Mesendoderm (in vitro differentiated cells): Measurements from ENCODE around the gene RNLS.
A peak's percentile ranks its signal among the peaks of the same experiment; 100 is the strongest.

ENCODE experiments used
- DNase-seq: peaks from one replicate; pipeline ENCODE4 v3.0.0; 2013
- H2AK5ac ChIP-seq: 2 replicates; pipeline ENCODE4 v1.6.1; 2013; ENCODE audit warnings: low read length, inconsistent platforms
- H2BK120ac ChIP-seq: 2 replicates; pipeline ENCODE4 v1.6.1; 2013; ENCODE audit warnings: low read depth, mild to moderate bottlenecking, low read length, moderate library complexity, mixed read lengths
- H2BK15ac ChIP-seq: replicated peaks from 2 replicates; pipeline ENCODE4 v1.6.1; 2013; ENCODE audit warnings: low read depth, mild to moderate bottlenecking, moderate library complexity
- H2BK5ac ChIP-seq: 2 replicates; pipeline ENCODE4 v1.6.1; 2013; ENCODE audit warnings: low read length, inconsistent platforms
- H3K18ac ChIP-seq: 2 replicates; pipeline ENCODE4 v1.6.1; 2013; ENCODE audit warnings: mild to moderate bottlenecking, low read length, mixed read lengths
- H3K23ac ChIP-seq: one replicate; pipeline ENCODE4 v1.6.1; 2013; ENCODE audit warnings: low read length
- H3K27ac ChIP-seq: 2 replicates; pipeline ENCODE4 v1.5.1; 2013; ENCODE audit warnings: low read depth, mild to moderate bottlenecking, inconsistent platforms, low read length, moderate library complexity
- H3K27me3 ChIP-seq: 2 replicates; pipeline ENCODE4 v1.6.1; 2013; ENCODE audit warnings: low read length, control low read depth, mild to moderate bottlenecking, inconsistent platforms; ENCODE audit not compliant: insufficient read depth, poor library complexity
- H3K36me3 ChIP-seq: 2 replicates; pipeline ENCODE4 v1.6.1; 2013; ENCODE audit warnings: low read length, inconsistent platforms; ENCODE audit not compliant: control insufficient read depth, insufficient read depth
- H3K4ac ChIP-seq: one replicate; pipeline ENCODE4 v1.6.1; 2013; ENCODE audit warnings: low read depth, mild to moderate bottlenecking, low read length, moderate library complexity
- H3K4me1 ChIP-seq: 2 replicates; pipeline ENCODE4 v1.6.1; 2013; ENCODE audit warnings: low read depth, low read length, inconsistent platforms; ENCODE audit not compliant: control insufficient read depth
- H3K4me2 ChIP-seq: 2 replicates; pipeline ENCODE4 v1.6.1; 2013; ENCODE audit warnings: low read length
- H3K4me3 ChIP-seq: 2 replicates; pipeline ENCODE4 v1.5.1; 2013; ENCODE audit warnings: mild to moderate bottlenecking, low read length
- H3K56ac ChIP-seq: one replicate; pipeline ENCODE4 v1.6.1; 2013; ENCODE audit warnings: low read length
- H3K79me1 ChIP-seq: 2 replicates; pipeline ENCODE4 v1.6.1; 2013; ENCODE audit warnings: low read length, inconsistent platforms
- H3K79me2 ChIP-seq: 2 replicates; pipeline ENCODE4 v1.6.1; 2013; ENCODE audit warnings: mild to moderate bottlenecking, low read length; ENCODE audit not compliant: control insufficient read depth, insufficient read depth
- H3K9ac ChIP-seq: 2 replicates; pipeline ENCODE4 v1.6.1; 2013; ENCODE audit warnings: low read length, inconsistent platforms
- H4K5ac ChIP-seq: one replicate; pipeline ENCODE4 v1.6.1; 2013; ENCODE audit warnings: low read length
- H4K8ac ChIP-seq: one replicate; pipeline ENCODE4 v1.6.1; 2013; ENCODE audit warnings: low read depth, mild to moderate bottlenecking, control low read depth, low read length, moderate library complexity
- WGBS: extraction: QIAGEN DNeasy Blood & Tissue Kit; methylation state at CpG from one replicate; pipeline ENCODE4 v1.1.7; 2013; ENCODE audit warnings: low lambda C conversion rate, missing lambda C conversion rate; ENCODE audit not compliant: insufficient coverage; ENCODE audit errors: extremely low coverage; 5-methylcytosine and 5-hydroxymethylcytosine counted together

Gene RNLS

GRCh38 chr10:88386821-88387773, 196.0 kb downstream of the RNLS start:
- H4K5ac ChIP-seq: no peak overlapping the region
- no peaks in the 10 kb centered on the region for H3K36me3 ChIP-seq
- H2BK15ac ChIP-seq: no peak overlapping the region
- peak; percentile 73 for DNase-seq
- H2BK120ac ChIP-seq: no peak overlapping the region
- no peaks in the 10 kb centered on the region for H3K27me3 ChIP-seq
- no peak overlapping the region for H3K56ac ChIP-seq
- H3K4me2 ChIP-seq: no peak overlapping the region
- H3K9ac ChIP-seq: no peak overlapping the region
- no peaks in the 10 kb centered on the region for H3K79me1 ChIP-seq
- no peaks in the 10 kb centered on the region for H3K79me2 ChIP-seq
- no peak overlapping the region for H3K4me3 ChIP-seq
- H3K4me1 ChIP-seq: peaks cover 2% of the 10 kb centered on the region
- peak overlapping the region; percentile 1 for H4K8ac ChIP-seq
- H3K18ac ChIP-seq: no peak overlapping the region
- no peak overlapping the region for H3K27ac ChIP-seq
- no peak overlapping the region for H3K23ac ChIP-seq
- no peak overlapping the region for H2AK5ac ChIP-seq
- H3K4ac ChIP-seq: peak overlapping the region; percentile 81
- H2BK5ac ChIP-seq: no peak overlapping the region
- WGBS: no CpG with 5 or more reads among the region's 6 CpGs

- H3K9ac ChIP-seq: no peak overlapping the region
- H3K4me3 ChIP-seq: no peak overlapping the region
- no peaks in the 10 kb centered on the region for H3K36me3 ChIP-seq
- no peak overlapping the region for H2BK15ac ChIP-seq
- H2BK5ac ChIP-seq: no peak overlapping the region
- H3K4me1 ChIP-seq: peaks cover 2% of the 10 kb centered on the region
- H3K79me2 ChIP-seq: no peaks in the 10 kb centered on the region
- H3K79me1 ChIP-seq: no peaks in the 10 kb centered on the region
- H3K27me3 ChIP-seq: no peaks in the 10 kb centered on the region
- H3K18ac ChIP-seq: no peak overlapping the region
- H3K23ac ChIP-seq: no peak overlapping the region
- DNase-seq: peak; percentile 20
- H4K5ac ChIP-seq: no peak overlapping the region
- H3K4ac ChIP-seq: no peak overlapping the region
- no CpG with 5 or more reads among the region's 3 CpGs for WGBS
- H3K56ac ChIP-seq: no peak overlapping the region
- H3K4me2 ChIP-seq: no peak overlapping the region
- H3K27ac ChIP-seq: no peak overlapping the region
- no peak overlapping the region for H2AK5ac ChIP-seq
- no peak overlapping the region for H4K8ac ChIP-seq
- H2BK120ac ChIP-seq: no peak overlapping the region
These were observed 196.8 kb downstream of the RNLS start for GRCh38 chr10:88386204-88386788.

GRCh38 chr10:88385601-88386203, 197.4 kb downstream of the RNLS start:
- peak overlapping the region; percentile 35 for H2BK120ac ChIP-seq
- H3K79me1 ChIP-seq: no peaks in the 10 kb centered on the region
- H3K18ac ChIP-seq: no peak overlapping the region
- no peak overlapping the region for H2BK15ac ChIP-seq
- H4K5ac ChIP-seq: no peak overlapping the region
- no peak overlapping the region for H3K4me2 ChIP-seq
- no peak overlapping the region for H2AK5ac ChIP-seq
- no peak overlapping the region for H3K4me3 ChIP-seq
- H3K36me3 ChIP-seq: no peaks in the 10 kb centered on the region
- no CpG with 5 or more reads among the region's 11 CpGs for WGBS
- DNase-seq: no peak
- H2BK5ac ChIP-seq: no peak overlapping the region
- peak overlapping the region; percentile 65 for H4K8ac ChIP-seq
- H3K27me3 ChIP-seq: no peaks in the 10 kb centered on the region
- H3K56ac ChIP-seq: peak overlapping the region; percentile 46
- no peak overlapping the region for H3K9ac ChIP-seq
- no peak overlapping the region for H3K4ac ChIP-seq
- no peaks in the 10 kb centered on the region for H3K79me2 ChIP-seq
- H3K27ac ChIP-seq: no peak overlapping the region
- H3K23ac ChIP-seq: no peak overlapping the region
- peaks cover 2% of the 10 kb centered on the region for H3K4me1 ChIP-seq

GRCh38 chr10:88383276-88383675, 199.8 kb downstream of the RNLS start:
- no peaks in the 10 kb centered on the region for H3K79me1 ChIP-seq
- H3K23ac ChIP-seq: no peak overlapping the region
- H4K5ac ChIP-seq: no peak overlapping the region
- H3K27me3 ChIP-seq: no peaks in the 10 kb centered on the region
- no peak overlapping the region for H3K56ac ChIP-seq
- H3K79me2 ChIP-seq: no peaks in the 10 kb centered on the region
- H3K4me1 ChIP-seq: no peaks in the 10 kb centered on the region
- no peak overlapping the region for H3K27ac ChIP-seq
- H3K4ac ChIP-seq: no peak overlapping the region
- no peak overlapping the region for H2AK5ac ChIP-seq
- H3K9ac ChIP-seq: no peak overlapping the region
- H2BK5ac ChIP-seq: no peak overlapping the region
- no peak for DNase-seq
- no peak overlapping the region for H3K4me3 ChIP-seq
- WGBS: no CpG with 5 or more reads among the region's 1 CpG
- no peak overlapping the region for H4K8ac ChIP-seq
- H2BK15ac ChIP-seq: no peak overlapping the region
- no peak overlapping the region for H3K18ac ChIP-seq
- no peak overlapping the region for H2BK120ac ChIP-seq
- no peaks in the 10 kb centered on the region for H3K36me3 ChIP-seq
- no peak overlapping the region for H3K4me2 ChIP-seq

GRCh38 chr10:88382699-88383098, 200.4 kb downstream of the RNLS start:
- Histone ChIP-seq H3K4me1 (no peaks in the 10 kb centered on the region), H4K5ac (no peak overlapping the region), H4K8ac (no peak overlapping the region), H3K9ac (no peak overlapping the region), H3K23ac (no peak overlapping the region), H3K18ac (no peak overlapping the region), H3K79me1 (no peaks in the 10 kb centered on the region), H2BK5ac (no peak overlapping the region), H3K56ac (no peak overlapping the region), H2AK5ac (no peak overlapping the region), H3K27me3 (no peaks in the 10 kb centered on the region), H3K4me3 (no peak overlapping the region), H2BK15ac (no peak overlapping the region), H3K36me3 (no peaks in the 10 kb centered on the region), H3K79me2 (no peaks in the 10 kb centered on the region), H3K27ac (no peak overlapping the region), H3K4ac (no peak overlapping the region), H3K4me2 (no peak overlapping the region), H2BK120ac (no peak overlapping the region)
- DNase-seq: no peak
- no CpG with 5 or more reads among the region's 2 CpGs for whole genome bisulfite sequencing
